GM21367 (cell line): ENCODE data around the gene ITGB2.
"Not testable (repeated sequence)": the region's sequence is repeated elsewhere in the genome, so short reads cannot be mapped to it uniquely, and the experiment has no call there.

Experiments used
- ATAC-seq: cut with Tn5 transposase; IDR thresholded peaks from one replicate; pipeline ENCODE4 v1.9.1; 2021; ENCODE audit not compliant: unreplicated experiment

The ITGB2 gene

GRCh38 chr21:44887126-44887806 lies 33.4 kb downstream of the ITGB2 start:
- ATAC-seq = no peak

DNA sequence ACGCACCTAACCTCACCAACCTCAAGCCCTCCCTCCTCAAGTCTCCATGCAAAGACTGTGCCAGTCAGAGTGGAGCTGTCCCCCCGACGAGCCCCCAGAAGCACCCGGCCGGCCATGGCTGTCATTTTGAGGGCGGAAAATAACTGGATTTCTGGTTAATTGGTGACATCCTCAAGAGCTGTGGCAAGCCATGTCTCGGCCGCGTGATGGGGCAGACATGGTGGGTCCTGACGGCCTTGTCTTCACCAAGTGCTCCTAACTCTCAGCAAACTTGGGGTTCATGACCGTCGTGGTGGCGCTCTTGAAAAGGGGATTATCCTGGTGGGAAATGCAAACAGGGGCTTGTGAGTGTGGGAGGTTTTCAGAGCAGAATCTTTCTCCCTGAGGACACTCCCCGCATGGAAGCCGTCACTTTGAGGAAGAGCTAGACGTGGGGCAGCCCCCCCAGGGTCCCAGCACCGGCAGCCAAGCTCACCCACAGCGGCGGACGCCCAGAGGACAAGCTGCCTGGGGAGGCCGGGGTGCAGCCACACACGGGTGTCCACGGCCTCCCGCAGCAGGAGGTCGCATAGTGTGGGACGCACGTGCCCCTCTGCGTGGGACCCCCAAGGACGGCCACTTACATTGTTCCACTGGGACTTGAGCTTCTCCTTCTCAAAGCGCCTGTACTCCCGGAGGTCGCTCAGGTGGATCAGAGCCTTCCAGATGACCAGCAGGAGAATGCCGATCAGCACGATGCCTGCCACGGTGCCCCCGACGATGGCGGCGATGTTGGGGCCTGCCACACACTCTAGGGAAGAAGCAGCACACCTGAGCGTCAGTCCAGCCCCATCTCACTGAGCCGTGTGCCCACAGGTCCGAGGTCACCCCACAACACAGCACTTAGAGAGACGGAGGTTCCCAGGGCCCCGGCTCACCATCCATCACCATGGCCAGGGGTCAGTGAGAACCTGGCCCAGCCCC lies 34.3 kb downstream of the ITGB2 start:
- ATAC-seq = no peak

DNA sequence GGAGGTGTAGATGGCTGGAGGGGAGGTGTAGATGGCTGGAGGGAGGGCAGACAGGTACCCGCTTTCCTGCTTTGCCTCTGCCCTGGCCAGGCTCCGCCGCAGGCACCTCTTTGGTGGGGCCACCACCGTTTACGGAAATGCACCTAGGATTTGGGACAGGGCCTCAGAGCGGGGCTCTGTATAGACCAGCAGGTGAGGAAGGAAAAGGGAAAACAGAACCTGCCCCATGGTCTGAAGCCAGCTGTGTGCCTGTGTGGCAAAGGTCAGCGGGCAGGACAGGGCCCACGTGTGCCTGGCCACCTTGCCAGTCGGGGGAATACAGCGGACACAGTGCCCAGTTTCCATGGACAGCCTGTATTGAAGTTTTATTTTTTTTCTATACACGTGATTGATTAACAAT lies 35.1 kb downstream of the ITGB2 start:
- ATAC-seq = no peak

DNA sequence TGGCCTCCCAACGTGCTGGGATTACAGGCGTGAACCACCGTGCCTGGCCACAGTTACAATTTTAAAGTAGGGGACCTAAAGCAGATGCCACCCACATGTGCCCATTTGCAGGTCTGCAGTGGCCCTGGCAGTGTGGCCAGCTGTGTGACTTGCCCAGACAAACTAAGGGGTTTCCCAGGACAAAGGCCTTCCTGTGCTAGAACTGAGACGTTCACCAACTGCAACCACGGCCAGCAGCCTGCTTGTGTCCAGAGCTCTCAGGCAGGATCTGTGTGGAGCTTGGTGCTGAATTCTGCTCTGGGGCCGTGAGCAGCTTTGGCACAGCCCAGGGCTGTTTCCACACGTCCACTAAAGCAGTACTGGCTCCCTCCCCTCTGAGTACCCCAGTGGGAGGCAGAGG lies 36.6 kb downstream of the ITGB2 start:
- no peak for ATAC-seq

- ATAC-seq = no peak
Measured at GRCh38 chr21:44883250-44883649, 37.4 kb downstream of the ITGB2 start.

- ATAC-seq = no peak
Measured at GRCh38 chr21:44881198-44881872, 39.4 kb downstream of the ITGB2 start.

DNA sequence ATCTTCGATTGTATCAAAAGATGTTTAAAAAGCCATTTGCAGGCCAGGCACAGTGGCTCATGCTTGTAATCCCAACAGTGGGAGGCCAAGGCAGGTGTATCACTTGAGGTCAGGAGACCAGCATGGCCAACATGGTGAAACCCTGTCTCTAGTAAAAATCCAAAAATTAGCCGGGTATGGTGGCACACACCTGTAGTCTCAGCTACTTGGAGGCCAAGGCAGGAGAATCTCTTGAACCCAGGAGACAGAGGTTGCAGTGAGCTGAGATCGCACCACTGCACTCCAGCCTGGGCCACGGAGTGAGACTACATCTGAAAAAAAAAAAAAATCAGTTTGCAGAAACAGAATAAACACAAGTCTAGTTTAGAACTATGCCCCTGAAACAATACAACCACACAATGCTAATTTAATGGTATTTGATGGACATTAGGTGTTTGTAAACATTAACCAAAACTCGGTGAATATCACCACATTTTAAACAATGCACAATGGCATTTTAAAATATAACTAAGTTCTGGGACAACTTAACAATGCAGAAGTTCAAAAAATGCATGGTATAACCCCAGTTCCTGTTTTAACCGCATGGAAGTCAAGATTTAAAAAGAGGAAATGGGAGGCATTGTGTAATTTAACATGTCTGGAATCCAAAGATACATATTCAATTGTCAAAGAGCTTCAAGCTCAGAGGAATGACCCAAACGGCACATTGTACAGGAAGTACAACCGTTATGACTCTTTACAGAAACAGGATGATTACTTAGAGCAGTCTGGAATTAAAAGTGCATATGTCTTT lies 40.1 kb downstream of the ITGB2 start:
- ATAC-seq = no peak

DNA sequence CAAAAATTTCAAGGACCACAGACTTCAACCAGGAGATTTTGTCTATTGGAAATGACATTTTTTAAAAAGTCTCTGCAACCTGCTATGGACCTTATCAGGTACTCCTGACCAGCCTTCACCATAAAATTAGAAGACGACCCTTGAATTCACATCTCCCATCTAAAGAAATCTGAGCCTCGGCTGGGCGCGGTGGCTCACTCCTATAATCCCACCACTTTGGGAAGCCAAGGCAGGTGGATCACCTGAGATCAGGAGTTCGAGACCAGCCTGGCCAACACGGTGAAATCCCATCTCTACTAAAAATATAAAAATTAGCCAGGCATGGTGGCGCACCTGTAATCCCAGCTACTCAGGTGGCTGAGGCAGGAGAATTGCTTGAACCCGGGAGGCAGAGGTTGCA lies 41.5 kb downstream of the ITGB2 start:
- not testable (repeated sequence) for ATAC-seq

DNA sequence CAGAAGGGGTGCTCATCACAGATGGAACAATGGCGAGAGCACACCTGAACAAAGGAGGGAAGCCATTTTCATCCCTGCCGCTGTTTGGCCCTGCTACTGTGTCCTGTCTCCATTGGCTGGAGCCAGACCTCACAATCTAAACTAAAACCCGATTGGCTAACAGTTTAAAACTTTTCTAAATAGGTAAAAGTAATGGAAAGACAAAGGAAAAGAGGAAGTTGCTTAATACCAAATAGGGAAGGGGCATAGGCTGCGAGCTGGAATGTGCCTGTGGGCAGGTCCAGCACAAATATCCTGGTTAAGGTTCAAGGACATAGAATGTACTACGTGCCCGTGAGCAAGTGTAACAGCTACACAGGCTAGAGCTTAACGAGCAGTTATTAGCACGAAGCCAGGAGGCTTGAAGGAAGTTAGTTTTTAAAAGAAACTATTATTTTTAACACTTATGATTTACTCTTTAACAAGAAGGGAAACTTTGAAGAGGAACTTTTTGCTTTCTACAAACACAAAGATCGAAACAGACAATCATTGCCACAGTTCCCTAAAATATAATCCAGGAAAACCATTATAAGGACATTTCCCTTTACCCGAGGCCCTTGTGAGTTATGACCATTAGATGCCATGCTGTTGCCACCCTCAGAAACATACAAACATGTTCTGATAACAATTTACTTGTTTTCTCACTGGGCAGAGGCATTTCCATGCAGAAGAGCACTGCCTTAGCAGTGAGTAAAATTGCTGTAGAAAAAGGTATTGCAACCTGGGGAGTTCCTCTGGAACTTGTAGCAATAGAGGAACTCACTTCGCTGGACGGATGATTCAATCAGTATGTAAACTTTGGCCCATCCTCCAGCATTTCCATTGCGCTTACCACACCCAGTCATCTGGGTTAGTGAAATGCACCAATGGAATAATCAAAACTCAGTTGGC lies 42.4 kb downstream of the ITGB2 start:
- ATAC-seq = no peak

- ATAC-seq = no peak
Measured at GRCh38 chr21:44876849-44877575, 43.7 kb downstream of the ITGB2 start.

- ATAC-seq = no peak
Measured at GRCh38 chr21:44875316-44875700, 45.4 kb downstream of the ITGB2 start.

DNA sequence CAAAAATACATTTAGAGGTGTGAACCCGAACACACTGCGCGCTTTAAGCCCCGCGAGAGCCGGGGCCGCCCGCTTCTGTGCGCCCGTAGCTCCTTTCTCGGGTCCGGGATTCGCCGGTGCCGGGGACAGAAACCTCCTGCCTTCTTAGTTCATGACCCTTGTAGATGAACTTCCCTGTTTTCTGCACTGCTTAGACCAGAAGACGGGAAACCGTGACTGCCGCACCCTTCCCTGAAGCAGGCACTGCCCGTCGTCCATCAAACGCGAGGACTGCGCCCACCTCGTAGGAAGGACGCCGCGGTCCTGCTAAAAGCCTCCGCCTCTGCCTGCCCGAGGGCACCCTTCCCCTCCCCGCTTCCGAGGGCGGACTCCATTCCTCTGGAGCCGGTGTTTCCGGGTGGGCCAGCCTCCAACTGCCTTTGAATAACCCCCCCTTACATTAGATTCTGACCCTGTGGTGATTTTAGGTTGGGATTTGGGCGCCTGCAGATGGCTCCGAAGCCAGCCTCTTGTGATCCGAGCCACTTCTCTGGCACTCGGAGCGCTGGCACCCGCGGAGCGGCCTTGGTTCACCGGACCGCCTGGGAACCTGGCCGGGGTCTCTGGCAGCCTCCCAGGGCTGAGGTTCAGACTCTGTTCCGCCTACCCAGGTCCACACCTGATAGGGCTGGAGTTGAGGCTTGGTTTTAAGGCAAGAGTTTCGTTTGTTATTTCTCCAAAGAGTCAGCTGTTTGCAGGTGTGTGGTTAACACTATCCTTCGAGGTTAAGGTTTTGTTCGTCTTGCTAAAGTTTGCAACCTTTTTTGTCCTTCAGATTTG lies 46.0 kb downstream of the ITGB2 start:
- ATAC-seq = peak; percentile 16

DNA sequence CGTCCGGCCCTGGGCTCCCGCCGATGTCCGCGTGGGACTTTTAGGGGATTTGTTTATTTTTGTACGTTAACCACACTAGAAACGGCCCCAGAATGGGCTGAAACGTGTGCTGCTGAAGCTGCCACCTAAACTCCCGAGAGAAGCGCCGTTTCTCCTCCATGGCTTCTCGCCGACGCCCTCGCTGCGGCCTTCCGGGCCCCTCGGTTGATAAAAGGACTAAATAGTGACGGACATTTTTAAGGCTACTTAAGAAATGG lies 46.5 kb downstream of the ITGB2 start:
- peak; percentile 4 for ATAC-seq

GRCh38 chr21:44873356-44874239 lies 47.1 kb downstream of the ITGB2 start, which contains the start of gene PTTG1IP:
Gene PTTG1IP, minus strand, starts transcription at chr21:44873690. Its CDS starts 74 bp downstream, at chr21:44873616.
- peak; percentile 47 for ATAC-seq

GRCh38 chr21:44872649-44873355 lies 47.9 kb downstream of the ITGB2 start:
- no peak for ATAC-seq

DNA sequence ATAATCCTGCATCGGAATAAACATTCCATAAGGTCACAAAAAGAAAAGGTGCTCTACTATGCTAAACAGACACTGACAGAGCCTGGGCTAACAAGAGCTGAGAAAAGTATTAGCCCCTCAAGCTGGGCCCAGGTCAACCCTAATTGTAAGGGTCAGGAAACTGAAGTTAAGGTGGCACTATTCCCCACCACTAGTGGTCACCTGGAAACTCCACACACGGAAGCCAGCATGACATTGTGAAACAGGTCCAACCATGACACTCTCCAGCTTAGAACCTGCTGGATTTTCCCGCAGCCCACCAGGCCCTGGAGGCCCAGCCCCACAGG lies 48.4 kb downstream of the ITGB2 start:
- ATAC-seq = no peak
